GM12801 (cell line): ENCODE results near the gene DNLZ.

ENCODE experiments used
- CTCF ChIP-seq: IDR thresholded peaks from one replicate; pipeline ENCODE4 v1.5.1; 2011; ENCODE audit warnings: control low read depth; ENCODE audit not compliant: insufficient read length; ENCODE audit errors: extremely low read depth

The DNLZ gene

GRCh38 chr9:136393531-136393930 lies 30.0 kb upstream of the DNLZ start:
- TF ChIP-seq CTCF: no peak

GRCh38 chr9:136392538-136393449 lies 29.2 kb upstream of the DNLZ start:
- no peak for TF ChIP-seq CTCF

- TF ChIP-seq CTCF: no peak
These were observed 28.4 kb upstream of the DNLZ start for GRCh38 chr9:136391737-136392537.

GRCh38 chr9:136389396-136389795 lies 25.9 kb upstream of the DNLZ start:
- no peak for TF ChIP-seq CTCF

GRCh38 chr9:136387217-136387616 lies 23.7 kb upstream of the DNLZ start:
- TF ChIP-seq CTCF: no peak

GRCh38 chr9:136386018-136386417 lies 22.5 kb upstream of the DNLZ start:
- TF ChIP-seq CTCF: no peak

GRCh38 chr9:136385015-136385414 lies 21.5 kb upstream of the DNLZ start:
- TF ChIP-seq CTCF: no peak
